Cortex of kidney (tissue), 1 donor: Measurements from ENCODE around the gene FAM221A.
"Not testable (repeated sequence)": the region's sequence is repeated elsewhere in the genome, so short reads cannot be mapped to it uniquely, and the experiment has no call there.

Experiments
- DNase-seq: peaks from one replicate; lab custom pipeline; 2025; lab: John Stamatoyannopoulos, UW

FAM221A gene

DNA sequence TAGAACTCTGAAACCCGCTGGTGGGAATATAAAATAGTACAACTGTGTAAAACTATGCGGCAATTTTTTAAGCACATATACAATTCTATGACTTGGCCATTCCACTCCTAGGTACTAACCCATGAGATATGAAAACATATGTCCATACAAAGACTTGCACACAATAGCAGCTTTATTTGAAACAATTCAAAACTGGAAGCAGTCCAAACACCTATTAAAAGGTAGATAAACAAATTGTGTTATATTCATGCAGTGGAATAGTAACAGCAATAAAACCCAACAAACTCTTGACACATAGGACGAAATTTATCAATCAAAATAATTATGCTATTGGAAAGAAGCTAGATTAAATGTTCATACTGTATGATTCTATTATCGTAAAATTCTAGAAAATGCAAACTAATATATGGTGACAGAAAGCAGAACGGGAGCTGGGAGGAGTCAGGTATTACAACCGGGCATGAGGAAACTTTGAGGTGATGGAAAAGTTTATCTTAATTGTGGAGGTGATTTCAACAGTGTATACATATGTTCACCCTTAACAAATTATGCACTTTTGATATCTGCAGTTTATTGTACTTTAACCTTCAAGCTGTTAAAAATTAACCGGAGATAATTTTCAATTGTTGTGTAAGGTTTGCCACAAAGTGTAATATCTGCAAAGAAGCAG lies 29.2 kb downstream of the FAM221A start:
- no peak for DNase-seq

DNA sequence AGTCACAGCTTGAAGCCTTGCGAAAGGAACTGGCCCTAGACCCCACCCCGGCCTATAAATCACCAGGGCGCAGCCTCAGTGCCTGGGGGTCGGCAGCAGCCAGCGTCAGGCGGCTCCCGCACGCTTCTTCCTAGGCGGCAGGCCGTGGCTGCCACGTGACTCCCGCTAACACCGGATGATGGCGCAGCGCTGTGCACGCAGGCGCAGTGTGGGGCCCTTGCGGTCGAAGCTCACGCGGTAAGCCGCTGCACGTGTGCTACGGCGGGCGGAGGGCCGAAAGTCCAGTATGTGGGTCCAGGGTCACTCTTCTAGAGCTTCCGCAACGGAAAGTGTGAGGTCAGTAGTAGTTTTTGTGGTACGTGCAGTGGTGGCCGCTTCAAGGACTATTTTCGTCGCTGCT lies 30.0 kb downstream of the FAM221A start, which contains the start of gene STK31:
TSS of gene STK31 (plus strand) at position 220 of the 400 bp plus-strand sequence. CDS start at position 287, 67 bp downstream.
- DNase-seq, result no peak

DNA sequence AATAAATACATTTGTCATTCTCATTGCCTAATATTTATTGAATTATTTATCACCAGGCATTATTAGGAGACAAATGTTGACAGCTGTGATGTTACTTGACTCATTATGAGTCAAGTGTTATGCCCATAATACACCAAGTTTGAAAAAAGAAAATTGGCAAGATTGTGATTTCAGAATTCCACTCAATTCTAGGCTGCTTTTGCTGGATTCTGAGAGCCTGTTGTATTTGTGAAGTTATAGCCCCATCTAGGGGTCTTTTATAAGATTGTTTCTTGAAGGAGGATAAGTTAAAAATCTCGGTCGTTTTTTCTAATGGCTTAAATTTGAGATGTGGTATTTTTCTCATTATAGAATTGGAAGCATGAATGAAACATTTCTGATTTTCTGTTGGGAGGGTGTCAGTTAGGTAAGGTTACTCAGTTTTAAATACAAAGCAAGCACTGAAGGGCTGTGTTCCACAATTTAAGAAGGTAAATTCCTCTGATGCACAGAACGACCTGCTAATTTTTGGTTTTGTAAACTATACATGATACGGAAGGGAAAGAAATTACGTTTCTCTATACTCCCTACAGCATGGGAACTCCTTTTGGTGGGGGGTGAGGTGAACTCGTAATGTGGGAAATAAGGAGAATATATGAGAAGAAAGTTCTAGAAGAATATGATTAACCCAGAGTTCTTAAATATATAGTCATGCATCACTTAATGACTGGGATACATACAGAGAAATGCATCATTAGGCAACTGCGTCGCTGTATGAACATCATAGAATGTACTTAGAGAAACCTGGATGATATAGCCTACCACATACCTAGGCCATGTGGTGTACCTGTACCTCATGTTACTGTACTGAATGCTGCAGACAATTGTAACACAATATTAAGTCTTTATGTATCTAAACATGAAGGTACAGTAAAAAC lies 32.6 kb downstream of the FAM221A start:
- no peak for DNase-seq

DNA sequence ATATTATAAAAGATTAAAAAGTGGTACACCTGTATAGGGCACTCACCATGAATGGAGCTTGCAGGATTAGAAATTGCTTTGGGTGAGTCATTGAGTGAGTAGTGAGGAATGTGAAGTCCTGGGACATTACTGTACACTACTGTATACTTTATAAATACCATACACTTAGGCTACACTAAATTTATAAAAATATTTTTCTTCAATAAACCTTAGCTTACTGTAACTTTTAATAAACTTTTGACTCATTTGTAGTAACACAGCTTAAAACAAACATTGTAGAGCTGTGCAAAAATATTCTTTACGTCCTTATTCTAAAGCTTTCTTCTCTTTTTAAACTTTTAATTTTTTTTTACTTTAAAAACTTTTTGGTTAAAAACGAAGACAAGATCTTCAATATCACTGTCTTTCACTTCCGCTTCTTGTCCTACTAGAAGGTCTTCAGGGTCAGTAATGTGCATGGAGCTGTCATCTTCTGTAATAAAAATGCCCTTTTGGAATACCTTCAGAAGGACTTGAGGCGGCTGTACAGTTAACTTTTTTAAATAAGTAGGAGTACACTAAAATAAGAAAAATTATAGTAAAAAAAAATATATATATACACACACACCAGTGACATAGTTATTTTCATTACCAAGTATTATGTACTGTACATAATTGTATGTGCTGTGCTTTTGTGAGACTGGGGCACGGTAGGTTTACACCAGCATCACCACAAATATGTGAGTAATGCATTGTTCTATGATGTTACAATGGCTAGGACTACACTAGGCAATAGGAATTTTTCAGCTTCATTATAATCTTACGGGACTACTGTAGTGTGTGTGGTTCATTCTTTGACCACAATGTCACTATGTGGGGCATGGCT lies 33.5 kb downstream of the FAM221A start:
- no peak for DNase-seq

DNA sequence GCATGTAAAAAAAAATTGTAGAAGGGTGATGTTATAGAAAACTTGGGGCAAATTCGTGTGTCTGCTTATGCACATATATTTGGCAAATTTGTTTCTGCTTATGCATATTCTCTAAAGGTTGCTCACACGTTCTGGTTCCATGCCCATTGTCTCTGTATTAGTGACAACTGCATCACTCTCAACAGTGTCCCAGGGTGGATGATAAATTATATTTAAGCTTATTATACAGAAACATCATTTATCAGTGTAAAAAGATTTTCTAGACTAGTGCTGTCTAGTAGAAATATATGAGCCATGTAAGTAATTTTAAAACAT lies 34.1 kb downstream of the FAM221A start:
- DNase-seq, result no peak

DNA sequence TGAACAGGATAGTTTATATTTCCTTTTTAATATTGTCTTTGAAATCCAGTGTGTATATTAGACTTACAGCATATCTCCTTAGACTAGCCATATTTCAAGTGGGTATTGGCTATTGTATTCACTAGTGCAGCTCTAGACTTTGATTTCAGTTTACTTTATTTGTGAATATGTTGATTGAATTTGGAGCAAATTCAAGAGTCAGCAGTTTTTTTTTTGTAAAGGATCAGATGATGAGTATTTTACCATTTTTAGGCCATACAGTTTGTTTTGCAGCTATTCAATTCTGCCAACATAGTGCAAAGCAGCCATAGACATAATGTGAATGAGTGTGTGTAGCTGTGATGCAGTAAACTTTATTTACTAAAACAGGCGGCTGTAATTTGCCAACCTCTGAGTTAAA lies 34.6 kb downstream of the FAM221A start:
- no peak for DNase-seq

DNA sequence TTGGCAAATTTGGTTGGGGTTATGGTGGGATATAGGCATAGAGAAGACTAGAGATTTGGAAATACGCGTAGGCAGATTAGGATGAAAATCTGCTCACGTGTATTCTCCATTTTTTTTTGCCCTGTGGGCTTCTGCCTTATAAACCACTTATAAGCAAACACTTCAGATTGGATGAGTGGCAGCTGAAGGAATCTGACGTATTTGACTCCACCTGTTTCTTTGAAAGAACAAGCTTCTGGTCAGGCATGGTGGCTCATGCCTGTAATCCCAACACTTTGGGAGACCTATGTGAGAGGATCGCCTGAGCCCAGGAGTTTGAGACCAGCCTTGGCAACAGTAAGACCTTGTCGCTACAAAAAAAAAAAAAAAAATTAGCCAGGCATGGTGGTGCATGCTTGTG lies 35.1 kb downstream of the FAM221A start:
- DNase-seq, result no peak

DNA sequence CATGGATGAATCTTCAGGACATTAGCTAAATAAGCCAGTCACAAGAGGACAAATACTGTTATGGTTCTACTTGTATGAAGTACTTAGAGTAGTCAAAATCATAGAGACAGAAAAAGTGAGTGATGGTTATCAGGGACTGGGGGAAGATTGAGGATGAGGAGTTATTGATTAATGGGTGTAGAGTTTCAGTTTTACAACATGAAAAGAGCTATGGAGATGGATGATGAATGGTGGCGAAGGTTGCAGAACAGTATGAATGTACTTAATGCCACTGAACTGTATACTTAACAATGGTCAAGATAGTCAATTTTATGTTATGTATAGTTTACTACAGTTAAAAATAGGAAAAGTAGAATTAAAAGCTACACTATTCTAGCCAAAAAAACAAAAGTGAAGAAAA lies 37.8 kb downstream of the FAM221A start:
- no peak for DNase-seq

DNA sequence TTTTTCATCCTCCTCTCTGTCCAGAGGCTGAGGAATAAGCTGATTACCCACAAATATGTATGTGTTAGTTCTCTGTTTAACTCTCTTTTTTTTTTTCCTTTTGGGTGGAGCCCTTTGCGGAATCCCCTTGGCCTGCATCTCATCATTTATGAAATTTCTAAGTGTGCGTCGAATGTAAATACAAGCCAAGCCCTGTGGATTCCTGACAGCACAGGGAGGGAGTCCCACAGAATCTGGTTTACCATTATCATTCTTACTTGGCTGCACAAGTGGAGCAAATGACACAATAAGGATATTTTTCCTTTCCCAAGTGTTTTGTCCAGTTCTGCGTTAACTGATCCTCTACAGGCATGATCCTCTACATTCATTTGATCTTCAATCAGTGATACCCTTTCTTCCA lies 41.5 kb downstream of the FAM221A start:
- no peak for DNase-seq

DNA sequence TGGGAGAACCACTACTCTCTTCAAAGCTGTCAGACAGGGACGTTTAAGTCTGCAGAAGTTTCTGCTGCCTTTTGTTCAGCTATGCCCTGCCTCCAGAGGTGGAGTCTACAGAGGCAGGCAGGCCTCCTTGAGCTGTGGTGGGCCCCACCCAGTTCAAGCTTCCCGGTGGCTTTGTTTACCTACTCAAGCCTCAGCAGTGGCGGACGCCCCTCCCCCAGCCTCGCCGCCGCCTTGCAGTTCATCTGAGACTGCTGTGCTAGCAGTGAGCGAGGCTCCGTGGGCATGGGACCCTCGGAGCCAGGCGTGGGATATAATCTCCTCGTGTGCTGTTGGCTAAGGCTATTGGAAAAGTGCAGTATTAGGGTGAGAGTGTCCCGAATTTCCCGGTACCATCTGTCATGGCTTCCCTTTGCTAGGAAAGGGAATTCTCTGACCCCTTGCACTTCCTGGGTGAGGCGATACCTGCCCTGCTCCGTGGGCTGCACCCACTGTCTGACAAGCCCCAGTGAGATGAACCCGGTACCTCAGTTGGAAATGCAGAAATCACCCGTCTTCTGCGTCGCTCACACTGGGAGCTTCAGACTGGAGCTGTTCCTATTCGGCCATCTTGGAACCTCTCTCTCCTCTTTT lies 42.7 kb downstream of the FAM221A start:
- DNase-seq, result not testable (repeated sequence)

DNA sequence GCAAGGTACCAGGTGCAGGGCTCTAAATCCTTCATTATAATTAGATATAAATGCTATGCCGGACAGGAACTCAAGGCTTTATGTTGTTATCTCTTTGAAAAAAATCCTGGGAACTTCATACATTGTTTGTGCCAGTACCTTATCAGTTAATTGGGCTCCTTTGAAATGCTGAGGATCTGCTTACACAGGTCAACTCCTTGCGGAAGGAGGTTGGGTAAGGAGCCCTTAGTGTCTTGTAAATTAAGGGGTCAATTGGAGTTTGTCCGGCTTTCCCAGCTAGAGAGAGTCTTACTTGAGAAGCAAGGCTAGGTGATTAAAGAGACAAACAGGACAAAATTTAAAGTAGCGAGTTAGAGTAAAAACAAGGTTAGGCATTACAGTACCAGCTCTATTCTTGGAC lies 44.1 kb downstream of the FAM221A start:
- not testable (repeated sequence) for DNase-seq

DNA sequence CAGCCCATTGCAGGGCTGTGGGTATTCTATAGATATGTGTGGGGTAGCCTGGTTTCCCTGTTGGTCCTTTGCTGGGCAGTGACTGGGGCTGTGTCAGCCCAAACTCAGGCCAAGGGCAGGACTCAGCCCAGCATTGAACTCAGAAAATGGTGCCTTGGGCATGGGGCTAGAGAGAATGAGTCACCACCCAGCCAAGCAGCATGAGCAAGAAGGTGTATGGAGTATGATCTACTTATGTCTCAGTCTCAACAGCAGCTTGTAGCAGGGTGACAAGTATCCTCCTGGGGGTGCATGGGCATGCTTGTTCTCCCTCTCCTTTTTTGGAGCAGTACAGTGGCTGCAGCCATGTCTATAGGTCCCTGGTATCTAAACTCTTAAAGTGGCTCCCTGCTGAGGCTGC lies 62.1 kb downstream of the FAM221A start:
- DNase-seq, result no peak

DNA sequence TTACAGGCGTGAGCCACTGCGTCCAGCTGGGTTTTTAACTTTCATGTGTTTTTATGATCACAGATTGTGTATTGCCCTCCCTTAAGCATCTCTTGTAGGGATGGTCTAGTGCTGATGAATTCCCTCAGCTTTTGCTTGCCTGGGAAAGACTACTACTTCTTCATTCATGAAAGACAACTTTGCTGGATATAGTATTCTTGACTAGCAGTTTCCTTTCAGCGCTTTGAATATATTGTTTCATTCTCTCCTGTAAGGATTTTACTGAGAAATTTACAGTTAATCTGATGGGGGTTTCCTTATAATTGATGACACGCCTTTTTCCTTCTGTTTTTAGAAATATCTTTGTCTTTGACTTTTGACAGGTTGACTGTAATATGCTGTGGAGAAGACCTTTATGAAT lies 63.2 kb downstream of the FAM221A start:
- no peak for DNase-seq

DNA sequence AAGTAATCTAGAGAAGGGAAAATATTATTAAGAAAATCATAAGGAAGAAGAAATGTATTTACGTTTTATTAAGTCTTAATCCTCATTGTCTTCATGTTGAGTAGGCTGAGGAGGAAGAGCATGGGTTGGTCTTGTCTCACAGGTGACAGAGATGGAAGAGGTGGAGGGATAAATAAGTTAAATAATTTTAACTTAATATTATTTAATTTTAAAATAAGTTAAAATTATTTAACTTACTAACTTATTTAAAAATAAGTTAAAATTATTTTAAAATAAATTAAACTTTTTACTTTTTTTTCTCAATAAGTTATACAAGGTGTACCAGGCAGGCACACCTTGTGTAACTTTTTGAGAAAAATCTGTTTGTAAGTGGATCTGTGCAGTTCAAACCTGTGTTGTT lies 66.6 kb downstream of the FAM221A start:
- no peak for DNase-seq

DNA sequence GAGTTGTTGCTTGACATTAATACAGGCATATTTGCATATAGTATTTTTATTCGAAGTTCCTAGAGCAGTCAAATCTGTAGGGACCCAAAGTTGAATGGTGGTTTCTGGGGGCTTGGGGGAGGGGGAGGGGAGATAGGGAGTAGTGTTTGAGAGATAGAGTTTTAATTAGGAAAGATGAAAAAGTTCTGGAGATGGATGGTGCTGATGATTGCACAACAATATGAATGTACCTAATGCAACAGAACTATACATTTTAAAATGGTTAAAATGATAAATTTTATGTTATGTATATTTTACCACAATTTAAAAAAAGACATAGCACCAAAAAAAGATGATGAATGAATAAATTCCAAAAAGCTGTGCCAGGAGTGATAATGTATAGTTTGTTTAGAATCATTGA lies 71.9 kb downstream of the FAM221A start:
- DNase-seq, result no peak
